ENCODE measurements around the gene PPY.
"Not testable (repeated sequence)": the region's sequence is repeated elsewhere in the genome, so short reads cannot be mapped to it uniquely, and the experiment has no call there.

Gene PPY

DNA sequence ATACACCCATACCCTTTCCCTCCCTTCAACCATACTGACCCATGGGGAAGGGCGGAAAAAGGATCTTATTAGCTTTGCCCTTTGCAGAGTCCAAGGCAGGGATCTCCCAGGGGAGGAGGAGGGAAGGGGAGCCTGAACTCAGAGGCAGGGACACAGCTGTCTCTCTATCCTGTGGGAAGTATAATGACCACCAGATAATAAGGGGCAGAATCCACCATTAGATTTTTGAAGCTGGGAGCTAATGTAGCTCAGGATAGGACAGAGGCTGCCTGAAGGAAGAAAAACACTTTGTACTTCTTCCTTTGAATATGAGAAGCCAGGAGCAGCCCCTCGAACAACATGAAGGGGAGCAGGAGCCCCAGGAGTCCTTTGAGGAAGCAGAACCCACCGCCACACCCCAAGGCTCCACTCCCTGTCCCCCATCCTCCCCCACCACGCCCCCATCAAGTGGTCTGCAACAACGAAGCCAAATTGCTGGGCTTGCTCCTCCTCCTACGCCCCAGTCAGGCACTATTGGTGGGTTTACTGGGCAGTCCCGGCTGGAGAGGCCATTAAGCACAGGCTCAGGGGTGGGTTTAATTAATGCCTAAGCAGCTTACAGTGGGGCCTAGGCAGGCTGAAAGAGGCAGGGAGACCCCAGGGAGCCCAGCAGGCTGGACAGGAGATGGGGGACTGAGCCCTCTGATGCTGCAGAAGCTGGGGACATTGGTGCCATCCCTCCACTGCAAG is 40.3 kb downstream of the PPY start:
- DNase-seq: no peak

DNA sequence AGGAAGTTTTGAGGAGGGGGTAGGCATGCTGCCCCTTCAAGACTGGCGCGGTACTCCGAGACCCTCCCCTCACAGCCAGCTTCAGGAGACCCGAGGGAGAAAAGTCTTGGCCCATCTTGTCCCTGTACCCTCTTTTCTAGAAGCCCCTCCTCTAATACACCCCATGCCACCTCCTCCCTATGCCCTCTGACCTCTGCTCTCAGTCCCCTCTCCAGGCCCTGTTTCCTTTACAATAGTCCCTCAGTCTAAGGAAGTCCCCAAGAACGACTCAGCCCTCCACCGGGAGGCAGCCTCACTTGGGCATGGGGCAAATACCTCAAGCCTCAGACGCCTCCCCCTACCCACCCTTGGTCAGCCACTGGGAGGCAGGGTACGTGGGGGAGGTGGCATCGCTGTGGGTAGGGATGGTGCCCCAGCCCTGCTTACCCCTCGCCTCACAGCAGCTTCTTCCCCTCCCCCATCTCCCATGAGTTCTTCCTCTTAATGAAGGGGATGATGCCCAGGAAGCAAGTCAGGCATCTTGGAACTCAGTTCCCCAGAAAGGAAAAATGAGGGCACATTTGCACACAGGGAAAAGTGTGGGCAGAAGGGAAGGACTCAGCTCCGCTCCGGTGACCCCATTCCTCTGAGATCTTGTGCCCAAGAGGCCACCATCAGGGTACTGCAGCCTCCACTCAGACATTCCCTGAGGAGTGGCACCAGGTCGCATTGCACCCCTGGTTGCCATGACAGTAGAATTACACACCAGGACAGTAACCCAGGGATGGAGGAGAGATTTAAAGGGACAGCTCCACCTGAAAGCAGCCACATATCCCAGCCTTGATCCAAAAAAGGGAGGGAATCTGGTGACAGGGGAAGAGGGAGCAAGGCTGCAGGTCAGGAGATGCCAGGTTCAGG is 41.2 kb downstream of the PPY start:
- DNase-seq: no peak

DNA sequence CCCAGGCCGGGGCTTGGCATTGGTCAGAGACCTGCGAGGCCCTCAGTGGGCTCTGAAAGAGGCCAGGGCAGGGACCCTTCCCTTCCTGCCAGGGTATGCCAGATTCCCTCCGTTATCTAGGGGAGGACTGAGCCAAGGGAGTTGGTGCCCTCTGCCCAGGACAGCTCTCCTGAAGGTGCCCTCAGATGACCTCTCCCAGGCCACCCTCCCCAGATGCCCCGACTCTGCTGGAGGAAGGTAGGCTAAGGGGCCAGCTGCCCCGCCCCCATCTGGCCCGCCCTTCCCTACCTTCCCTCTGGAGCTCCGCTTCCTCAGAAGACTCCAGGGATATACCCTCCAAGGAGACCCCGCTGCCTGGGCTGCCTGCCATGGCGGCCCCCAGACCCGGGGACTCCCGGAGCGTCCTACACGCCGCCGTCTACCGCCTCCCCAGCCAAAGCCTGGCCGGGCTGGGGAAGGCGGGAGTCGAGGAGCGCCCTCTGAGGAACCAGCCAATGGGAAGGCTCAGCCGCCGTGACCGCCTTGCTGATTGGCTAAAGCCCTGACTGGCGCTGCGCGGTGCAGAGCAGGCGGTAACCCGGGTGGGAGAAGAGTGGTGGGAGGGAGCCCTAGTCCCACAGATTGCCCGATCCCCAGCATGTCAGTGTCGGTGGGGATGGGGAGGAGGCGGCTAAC is 42.0 kb downstream of the PPY start:
- peak; percentile 93 for DNase-seq

DNA sequence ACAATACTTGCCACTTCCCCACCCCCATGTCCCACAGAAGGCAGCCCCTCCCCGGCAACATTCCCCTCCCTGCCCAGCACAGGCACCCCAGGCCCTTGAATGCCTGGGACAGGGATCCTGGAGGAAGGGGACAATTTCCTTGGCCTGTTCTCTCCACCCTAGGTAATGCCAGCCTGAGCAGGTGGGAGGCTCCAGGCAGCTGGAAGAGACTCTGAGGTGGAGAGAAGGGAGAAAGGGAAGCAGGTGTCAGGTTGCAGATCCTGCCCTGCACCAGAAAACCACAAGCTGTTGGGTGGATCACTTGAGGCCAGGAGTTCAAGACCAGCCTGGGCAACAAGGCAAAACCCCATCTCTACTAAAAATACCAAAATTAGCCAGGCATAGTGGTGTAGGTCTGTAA is 43.8 kb downstream of the PPY start:
- DNase-seq: no peak

DNA sequence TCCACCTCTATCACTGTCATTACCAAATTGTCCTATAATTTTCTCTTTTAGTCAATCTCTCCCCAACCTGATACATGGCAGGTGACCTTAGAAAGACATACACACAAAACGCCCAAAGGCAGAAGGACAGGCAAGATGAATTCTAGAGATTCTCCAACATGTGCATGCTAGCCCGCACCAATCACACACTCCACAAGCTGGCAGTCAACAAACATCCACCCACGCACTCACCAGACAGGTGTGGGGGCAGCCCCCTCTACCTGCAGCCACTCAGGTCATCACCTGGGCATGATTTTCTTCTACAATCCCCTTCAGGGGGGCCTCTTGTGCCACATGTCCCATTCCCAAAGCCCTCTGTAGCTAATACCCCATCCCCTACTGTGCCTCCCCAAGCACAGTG is 44.4 kb downstream of the PPY start:
- no peak for DNase-seq

DNA sequence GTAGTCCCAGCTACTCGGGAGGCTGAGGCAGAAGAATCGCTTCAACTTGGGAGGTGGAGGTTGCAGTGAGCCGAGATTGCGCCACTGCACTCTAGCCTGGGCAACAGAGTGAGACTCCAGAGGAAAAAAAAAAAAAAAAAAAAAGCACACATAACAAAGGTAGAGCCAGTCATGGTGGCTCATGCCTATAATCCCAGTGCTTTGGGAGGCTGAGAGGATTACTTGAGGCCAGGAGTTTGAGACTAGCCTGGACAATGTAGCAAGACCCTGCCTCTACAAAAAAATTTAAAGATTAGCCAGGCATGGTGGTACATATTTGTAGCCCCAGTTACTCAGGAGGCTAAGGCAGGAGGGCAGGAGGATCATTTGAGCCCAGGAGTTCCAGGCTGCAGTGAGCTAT is 47.8 kb downstream of the PPY start:
- DNase-seq: not testable (repeated sequence)

DNA sequence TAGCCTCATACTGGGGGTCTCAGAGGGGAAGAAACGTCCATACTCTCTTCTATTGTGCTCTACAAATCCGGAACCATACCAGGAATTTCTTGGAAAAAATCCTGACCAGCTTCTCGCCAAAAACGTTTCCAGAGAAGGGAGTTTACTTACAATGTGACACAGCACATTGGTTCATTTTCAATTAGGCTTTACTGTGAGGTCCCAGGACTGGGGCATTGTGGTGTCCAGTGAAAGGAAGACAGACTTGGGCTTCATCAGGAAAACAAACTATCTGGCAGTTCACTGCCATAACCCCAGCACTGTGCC is 49.7 kb downstream of the PPY start:
- DNase-seq: no peak

DNA sequence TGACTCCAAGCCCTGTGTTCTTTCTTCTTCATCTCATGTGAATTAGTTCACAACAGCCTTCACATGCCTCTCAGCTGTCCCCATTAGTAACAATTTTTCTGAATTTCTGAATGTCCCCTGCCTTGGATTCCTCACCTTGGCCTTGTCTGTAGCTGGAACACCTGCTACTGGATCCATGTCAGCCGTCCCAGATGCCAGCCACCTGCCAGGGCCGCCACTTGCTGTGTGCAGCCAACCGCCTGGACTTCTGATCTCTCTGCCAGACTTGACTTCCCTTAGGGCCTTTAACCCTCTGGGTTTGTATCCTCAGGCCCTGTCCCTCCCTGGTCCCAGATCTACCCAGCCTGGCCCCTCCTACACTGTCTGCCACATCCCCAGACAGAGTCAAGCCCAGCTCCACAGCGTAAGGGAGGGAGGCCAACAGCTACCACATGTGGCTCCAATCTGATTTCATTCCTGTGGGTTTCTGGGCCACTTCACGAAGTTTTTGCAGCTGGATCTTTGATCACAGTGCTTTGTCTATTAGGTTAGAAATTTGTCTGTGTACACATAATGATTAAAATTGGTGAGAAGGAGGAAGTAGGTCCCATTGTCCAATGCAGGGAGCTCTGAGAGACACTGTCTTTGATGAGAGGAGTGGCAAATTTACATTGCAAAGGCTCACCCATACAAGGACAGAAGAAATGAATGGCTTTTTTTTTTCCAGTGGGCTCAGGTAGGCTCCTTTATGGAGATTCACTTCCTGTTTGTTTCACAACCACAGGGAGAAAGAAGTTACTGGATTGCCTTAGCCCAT is 50.2 kb downstream of the PPY start:
- peak; percentile 13 for DNase-seq

All from activated effector memory CD4-positive, alpha-beta T cell treated with anti-CD3 and anti-CD28 coated beads, Interleukin-2, amount 50 U/mL, for 16 hours (primary cell).